ENCODE measurements around the gene CSF2. TPM values are rescaled to one million over a fixed set of nuclear protein-coding genes. Genes with fewer than 3 reads are reported as not detected.
A peak's percentile ranks its signal among the peaks of the same experiment; 100 is the strongest.

CSF2 gene
- total and polyA plus RNA-seq, 2 of the 13 experiments (the other 11 are each of a cell fraction or from before 2014, with no cell fraction given) = not detected

GRCh38 chr5:132074772-132075718, 1.5 kb downstream of the CSF2 start:
- ATAC-seq = no peak
- no peak for FAIRE-seq
- CTCF ChIA-PET (ENCODE audit: low intra/inter-chr PET ratio, low total read pairs) = no interaction called here

More at GRCh38 chr5:132074772-132075718, 1.5 kb downstream of the CSF2 start:
- no peak overlapping the region for H3K4me3 ChIP-seq (replicated peaks in 1 of 3; ENCODE audit: insufficient read depth in 1 of 3, low read depth in 2 of 3, low read length in 3 of 3)
- H3K9me3 ChIP-seq (ENCODE audit: low read length) = no peaks in the 10 kb centered on the region
- H3K4me2 ChIP-seq (ENCODE audit: low read depth, low read length) = no peak overlapping the region
- in situ Hi-C loops (cut with HindIII; ENCODE audit: extremely low pct_ligation_motif_present, low pct_unique_long_range_greater_than_20kb) (no loop called here), intact Hi-C loops (cut with micrococcal nuclease; ENCODE audit: unreplicated experiment) (no loop called here)
- no TSS peak for BruUV-seq (replicated peaks)
- peaks cover 3 to 33% of the 10 kb centered on the region in 2 experiments; a peak in 3 of 5 replicates for H3K27me3 ChIP-seq (ENCODE audit: control insufficient read depth in 1 of 2, insufficient read depth in 2 of 2, low read length in 2 of 2)
- DNase-seq (ENCODE audit: low spot score) = no peak
- no peak overlapping the region for H3K27ac ChIP-seq (ENCODE audit: extremely low read length, insufficient read depth, low read length)
- POLR2A ChIA-PET = no interaction called here
- peaks cover 36% of the 10 kb centered on the region for H3K4me1 ChIP-seq (ENCODE audit: insufficient read depth, low read length)
- no peaks in the 10 kb centered on the region for H4K20me1 ChIP-seq (ENCODE audit: insufficient read depth, low read length)
- TF ChIP-seq ZNF260 (CRISPR knock-in tag; IDR thresholded peaks at IDR 0.05; ENCODE audit: borderline replicate concordance, low read depth) (no peak), USF2 (IDR thresholded peaks at IDR 0.05; ENCODE audit: low read depth, low read length) (peak; percentile 57), USF2 (CRISPR knock-in tag; IDR thresholded peaks at IDR 0.05; ENCODE audit: borderline replicate concordance) (no peak)
- no peak overlapping the region for H3K9ac ChIP-seq (ENCODE audit: insufficient read depth, low read depth, low read length)
- no peak overlapping the region for H2AFZ ChIP-seq (ENCODE audit: low read length)
- 50% methylated on average over 6 of the region's 16 CpGs for WGBS (ENCODE audit: low lambda C conversion rate)
- H3K36me3 ChIP-seq (replicated peaks in 1 of 2; ENCODE audit: control insufficient read depth in 1 of 2, insufficient read depth in 2 of 2, low read length in 2 of 2) = no peaks in the 10 kb centered on the region
- H3K79me2 ChIP-seq (ENCODE audit: insufficient read depth, low read length) = no peaks in the 10 kb centered on the region
